GM19468 (cell line): Measurements from ENCODE around the gene TNRC6B.

Experiments
- ATAC-seq: cut with Tn5 transposase; IDR thresholded peaks from one replicate; pipeline ENCODE4 v1.9.1; 2021; ENCODE audit warnings: mild to moderate bottlenecking, moderate library complexity, moderate number of reproducible peaks; ENCODE audit not compliant: unreplicated experiment; ENCODE audit errors: extremely low read depth

Gene TNRC6B

GRCh38 chr22:40312050-40312449 is 134.3 kb downstream of the TNRC6B start:
- no peak for ATAC-seq

- no peak for ATAC-seq
These were observed 135.3 kb downstream of the TNRC6B start for GRCh38 chr22:40313007-40313406.

GRCh38 chr22:40314041-40314440 is 136.3 kb downstream of the TNRC6B start:
- no peak for ATAC-seq

- no peak for ATAC-seq
These were observed 143.0 kb downstream of the TNRC6B start for GRCh38 chr22:40320687-40321086.

- no peak for ATAC-seq
These were observed 144.3 kb downstream of the TNRC6B start for GRCh38 chr22:40322021-40322420.

GRCh38 chr22:40322818-40323447 is 145.2 kb downstream of the TNRC6B start:
- no peak for ATAC-seq

- ATAC-seq = no peak
These were observed 146.0 kb downstream of the TNRC6B start for GRCh38 chr22:40323681-40324171.

GRCh38 chr22:40324468-40325305 is 147.0 kb downstream of the TNRC6B start:
- ATAC-seq = no peak

- ATAC-seq = no peak
These were observed 147.6 kb downstream of the TNRC6B start for GRCh38 chr22:40325315-40325714.

GRCh38 chr22:40326905-40327735 is 149.4 kb downstream of the TNRC6B start:
- no peak for ATAC-seq

GRCh38 chr22:40328546-40329456 is 151.1 kb downstream of the TNRC6B start:
- no peak for ATAC-seq

GRCh38 chr22:40329466-40329865 is 151.7 kb downstream of the TNRC6B start:
- no peak for ATAC-seq

- ATAC-seq = no peak
These were observed 152.4 kb downstream of the TNRC6B start for GRCh38 chr22:40330086-40330485.

GRCh38 chr22:40330615-40331014 is 152.9 kb downstream of the TNRC6B start:
- ATAC-seq = no peak

- ATAC-seq = no peak
These were observed 154.0 kb downstream of the TNRC6B start for GRCh38 chr22:40331706-40332105.

- no peak for ATAC-seq
These were observed 154.6 kb downstream of the TNRC6B start for GRCh38 chr22:40332319-40332781.

- ATAC-seq = no peak
These were observed 156.3 kb downstream of the TNRC6B start for GRCh38 chr22:40334060-40334459.

- ATAC-seq = no peak
These were observed 157.2 kb downstream of the TNRC6B start for GRCh38 chr22:40334899-40335298.

GRCh38 chr22:40335358-40335757 is 157.6 kb downstream of the TNRC6B start:
- no peak for ATAC-seq

GRCh38 chr22:40340044-40340443 is 162.3 kb downstream of the TNRC6B start:
- no peak for ATAC-seq
